HG02798 (cell line): ENCODE results near the gene FAM120B.

Experiments used
- ATAC-seq: cut with Tn5 transposase; IDR thresholded peaks from one replicate; pipeline ENCODE4 v1.9.1; 2021; ENCODE audit warnings: mild to moderate bottlenecking; ENCODE audit not compliant: unreplicated experiment, poor library complexity

Gene FAM120B

GRCh38 chr6:170451762-170452651 lies 145.4 kb downstream of the FAM120B start:
- no peak for ATAC-seq

GRCh38 chr6:170452767-170453545 lies 146.4 kb downstream of the FAM120B start:
- ATAC-seq: no peak

DNA sequence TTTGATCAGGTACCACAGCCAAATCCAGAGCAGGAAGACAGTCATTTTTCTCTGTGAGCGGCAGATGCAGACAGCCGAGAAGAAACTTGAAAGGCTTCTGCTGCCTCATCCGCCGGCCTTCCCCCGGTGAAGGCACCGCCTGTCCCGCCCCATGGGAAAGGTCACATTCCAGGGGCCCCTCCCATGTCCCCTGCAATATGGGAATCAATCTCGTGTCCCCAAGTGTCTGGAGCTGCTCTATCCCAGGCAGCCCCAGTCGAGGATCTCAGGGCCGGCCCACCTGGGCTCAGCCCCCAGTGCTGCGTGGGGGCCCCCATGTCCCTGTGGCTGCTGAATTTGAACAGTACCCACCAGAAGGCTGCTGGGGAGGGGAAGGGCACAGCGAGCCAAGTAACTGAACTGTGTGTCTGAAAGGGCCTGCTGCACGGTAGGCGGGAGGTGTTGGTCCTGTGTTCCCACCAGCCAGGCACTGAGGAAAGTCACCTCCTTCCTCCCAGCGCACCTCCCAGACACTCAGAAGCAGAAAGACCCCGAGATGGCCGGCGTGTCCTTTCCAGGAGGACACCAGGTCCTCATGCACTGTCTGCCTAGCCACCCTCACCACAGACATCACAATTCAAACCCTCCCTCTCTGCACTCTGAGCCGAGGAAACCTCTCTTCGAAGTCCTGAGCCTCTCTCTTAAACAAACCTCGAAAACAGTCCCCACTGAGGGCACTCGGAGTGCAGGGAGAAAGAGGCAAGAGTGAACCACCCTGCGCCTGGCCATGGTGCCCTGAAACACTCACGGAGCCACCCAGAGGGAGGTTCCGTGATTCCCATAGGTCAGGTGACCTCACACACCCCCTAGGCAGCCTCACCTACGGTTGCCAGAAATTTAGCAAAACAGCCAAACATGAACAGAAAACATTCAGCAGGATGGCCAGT lies 147.3 kb downstream of the FAM120B start:
- no peak for ATAC-seq

- ATAC-seq: no peak
Measured at GRCh38 chr6:170454512-170455285, 148.1 kb downstream of the FAM120B start.

GRCh38 chr6:170455335-170455979 lies 148.9 kb downstream of the FAM120B start:
- ATAC-seq: no peak

DNA sequence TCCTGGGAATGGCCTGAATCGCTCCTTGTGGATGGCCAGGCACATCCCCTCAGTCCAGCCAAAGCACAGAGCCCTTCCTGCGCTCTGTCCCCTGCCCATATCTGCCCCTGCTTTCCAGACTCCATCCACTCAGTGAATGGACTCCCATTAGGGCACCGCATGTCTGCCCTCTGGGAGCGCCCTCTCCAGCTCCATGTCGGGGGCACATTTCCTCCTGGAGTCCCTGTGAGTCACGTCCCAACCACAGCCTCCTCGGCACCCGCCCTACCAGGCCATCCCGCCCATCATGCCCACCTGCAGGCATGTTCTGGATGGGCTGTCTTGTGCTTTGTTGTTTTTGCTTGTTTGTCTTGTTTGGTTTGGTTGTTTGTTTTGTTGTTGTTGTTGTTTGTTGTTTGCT lies 149.8 kb downstream of the FAM120B start:
- ATAC-seq: no peak
